Body of pancreas (tissue), 4 donors: ENCODE results near the gene RGMA. TPM values are rescaled to one million over a fixed set of nuclear protein-coding genes. Genes with fewer than 3 reads are reported as not detected.

ENCODE experiments used
- ATAC-seq: fragments of 150-250 bp; one replicate; pipeline ENCODE4 v1.9.1; 2016
- DNase-seq, 4 donors: peaks; one replicate each; pipeline ENCODE4 v3.0.0-alpha.2; 2019
- H3K27ac ChIP-seq, 4 donors: fragments of 200-600 bp; sonication (generic); 1 replicate in 3 of 4; 2 replicates in 1 of 4; pipeline versions ENCODE4 v1.5.1 to v1.6.1; 2016 to 2019; ENCODE audit warnings: mild to moderate bottlenecking in 1 of 4, mixed read lengths in 1 of 4, moderate library complexity in 1 of 4
- H3K27me3 ChIP-seq, 2 donors: fragments of 200-600 bp; sonication (generic); one replicate each; pipeline ENCODE4 v1.6.0; 2016; ENCODE audit warnings: mild to moderate bottlenecking in 1 of 2
- H3K36me3 ChIP-seq, 2 donors: fragments of 200-600 bp; sonication (generic); replicated peaks in 1 of 2; 2 replicates each; pipeline ENCODE4 v1.5.1; 2016; ENCODE audit warnings: low read depth in 2 of 2; ENCODE audit not compliant: insufficient read depth in 1 of 2
- H3K4me1 ChIP-seq: fragments of 200-600 bp; sonication (generic); one replicate; pipeline ENCODE4 v1.6.0; 2016
- H3K4me3 ChIP-seq, 2 donors: fragments of 200-600 bp; sonication (generic); 1 replicate in 1 of 2; 2 replicates in 1 of 2; pipeline ENCODE4 v1.5.1; 2016 to 2019
- H3K9me3 ChIP-seq, 3 donors: fragments of 200-600 bp; sonication (generic); 1 replicate in 2 of 3; 2 replicates in 1 of 3; pipeline ENCODE4 v1.5.1; 2016
- POLR2A ChIP-seq, 3 donors: fragments of 450-650 bp; IDR thresholded peaks; one replicate each; pipeline ENCODE4 v1.6.1; 2016; ENCODE audit warnings: antibody characterized with exemption in 3 of 3, mild to moderate bottlenecking in 2 of 3
- WGBS, 2 donors: methylation state at CpG; one replicate each; pipeline ENCODE4 v1.1.5; 2017; 5-methylcytosine and 5-hydroxymethylcytosine counted together
- intact Hi-C: fragments of 100-400 bp; cut with DNase I; formaldehyde crosslinking; loops from one replicate; pipeline ENCODE4 v1.15.1; 2023
- total RNA-seq, 2 donors: library from RNA; depleted of rRNA; stranded (reverse); fragments of >200 nt; gene quantifications; one replicate each; pipeline ENCODE4 v1.1.0, GENCODE V29; 2016
- TF ChIP-seq, protein P1 (sequence below), 7 experiments: fragments of 450-650 bp in 4 of 7; fragments of 200-600 bp in 3 of 7; sonication (generic) in 3 of 7; IDR thresholded peaks; one replicate each; pipeline ENCODE4 v1.5.1; 2016 to 2019; ENCODE audit warnings: antibody characterized with exemption in 7 of 7

The RGMA gene
- total RNA-seq, 2 donors from 2014 or later, result 8.8 to 9.2 TPM

DNA sequence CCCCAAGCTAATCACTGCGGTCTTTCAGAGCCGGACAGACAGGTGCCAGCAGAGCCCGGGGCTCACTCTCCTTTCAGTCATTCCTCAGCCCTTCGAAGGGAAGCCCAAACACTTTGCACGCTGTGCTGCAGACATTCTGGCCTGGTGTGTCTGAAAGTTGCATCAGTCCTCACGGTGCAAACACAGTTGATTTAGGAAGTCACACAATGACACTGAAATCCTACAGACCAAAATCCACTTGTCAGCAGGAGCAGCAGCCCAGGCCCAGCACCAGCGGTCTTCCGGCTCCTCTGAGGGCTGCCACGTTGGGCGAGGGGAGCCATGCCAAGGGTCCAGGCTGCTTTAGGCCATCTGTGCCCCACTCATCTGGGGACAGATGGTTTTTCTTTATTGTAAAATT lies 61.6 kb downstream of the RGMA start:
- Histone ChIP-seq H3K36me3 (peaks cover 4 to 17% of the 10 kb centered on the region in 2 donors), H3K4me1 (peaks cover 34% of the 10 kb centered on the region), H3K27ac (peak overlapping the region in 1 of 4 donors; percentile 77), H3K9me3 (no peaks in the 10 kb centered on the region), H3K27me3 (no peaks in the 10 kb centered on the region), H3K4me3 (no peak overlapping the region)
- intact Hi-C loops, result loop anchor here (10.0 kb wide), 1 partner anchor 233 kb away; no protein-coding TSS in a partner anchor
- TF ChIP-seq, protein P1, sequence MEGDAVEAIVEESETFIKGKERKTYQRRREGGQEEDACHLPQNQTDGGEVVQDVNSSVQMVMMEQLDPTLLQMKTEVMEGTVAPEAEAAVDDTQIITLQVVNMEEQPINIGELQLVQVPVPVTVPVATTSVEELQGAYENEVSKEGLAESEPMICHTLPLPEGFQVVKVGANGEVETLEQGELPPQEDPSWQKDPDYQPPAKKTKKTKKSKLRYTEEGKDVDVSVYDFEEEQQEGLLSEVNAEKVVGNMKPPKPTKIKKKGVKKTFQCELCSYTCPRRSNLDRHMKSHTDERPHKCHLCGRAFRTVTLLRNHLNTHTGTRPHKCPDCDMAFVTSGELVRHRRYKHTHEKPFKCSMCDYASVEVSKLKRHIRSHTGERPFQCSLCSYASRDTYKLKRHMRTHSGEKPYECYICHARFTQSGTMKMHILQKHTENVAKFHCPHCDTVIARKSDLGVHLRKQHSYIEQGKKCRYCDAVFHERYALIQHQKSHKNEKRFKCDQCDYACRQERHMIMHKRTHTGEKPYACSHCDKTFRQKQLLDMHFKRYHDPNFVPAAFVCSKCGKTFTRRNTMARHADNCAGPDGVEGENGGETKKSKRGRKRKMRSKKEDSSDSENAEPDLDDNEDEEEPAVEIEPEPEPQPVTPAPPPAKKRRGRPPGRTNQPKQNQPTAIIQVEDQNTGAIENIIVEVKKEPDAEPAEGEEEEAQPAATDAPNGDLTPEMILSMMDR (IDR thresholded peaks at IDR 0.05), result no peak
- TF ChIP-seq POLR2A (IDR thresholded peaks at IDR 0.05), result no peak
- ATAC-seq (no peak), DNase-seq (peak in 1 of 4 donors; percentile 33)
- WGBS, 2 donors, result 84 to 85% methylated on average over 10 of the region's 10 CpGs

DNA sequence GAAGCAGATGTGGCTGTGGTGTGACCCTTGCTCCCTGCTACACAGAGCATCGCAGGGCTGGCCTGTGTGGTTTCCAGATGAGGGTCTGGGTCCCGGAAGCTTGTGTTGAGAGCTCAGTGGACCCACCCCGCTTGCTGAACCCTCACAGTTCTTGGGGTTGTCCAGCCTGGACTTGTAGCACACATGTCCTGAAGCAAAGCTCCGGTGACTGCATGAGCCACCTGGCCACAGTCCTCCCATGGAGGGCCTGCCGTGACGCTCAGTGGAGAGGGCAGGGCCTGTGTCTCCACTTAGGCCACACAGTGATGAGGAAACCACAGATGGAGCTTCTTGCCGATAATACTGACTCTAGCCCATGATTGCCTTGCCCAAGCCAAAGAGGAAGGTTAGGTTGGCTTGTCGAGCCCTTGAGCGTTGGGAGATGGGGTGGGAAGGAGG lies 62.6 kb downstream of the RGMA start:
- Histone ChIP-seq H3K9me3 (no peaks in the 10 kb centered on the region), H3K4me3 (no peak overlapping the region), H3K27me3 (no peaks in the 10 kb centered on the region), H3K27ac (no peak overlapping the region), H3K4me1 (peaks cover 34% of the 10 kb centered on the region), H3K36me3 (peaks cover 4 to 23% of the 10 kb centered on the region in 2 donors)
- intact Hi-C loops, result loop anchor here (10.0 kb wide), 1 partner anchor 232 kb away; no protein-coding TSS in a partner anchor
- 77 to 92% methylated on average over 5 to 9 of the region's 9 CpGs for WGBS, 2 donors
- no peak for ATAC-seq
- no peak for TF ChIP-seq POLR2A (IDR thresholded peaks at IDR 0.05)
- no peak for DNase-seq

DNA sequence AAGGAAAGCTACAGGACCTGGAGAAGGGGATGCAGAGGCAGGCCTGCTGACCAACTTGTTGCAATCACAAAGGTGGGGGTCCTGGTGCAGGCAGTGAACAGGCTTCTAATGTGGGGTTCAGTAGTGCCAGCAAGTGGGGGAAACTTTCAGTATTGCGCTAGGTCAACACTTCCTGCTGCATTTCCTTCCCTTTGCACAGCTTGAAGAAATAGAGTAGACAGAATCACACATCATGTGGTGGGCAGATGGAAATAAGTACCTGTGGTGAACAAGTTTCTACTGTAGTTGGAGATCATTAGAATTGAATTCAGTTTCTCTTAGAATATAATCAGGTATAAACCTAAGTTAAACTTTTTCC lies 63.4 kb downstream of the RGMA start:
- Histone ChIP-seq H3K4me1 (peaks cover 30% of the 10 kb centered on the region), H3K4me3 (no peak overlapping the region), H3K9me3 (no peaks in the 10 kb centered on the region), H3K27me3 (no peaks in the 10 kb centered on the region), H3K36me3 (peaks cover 4 to 23% of the 10 kb centered on the region in 2 donors), H3K27ac (no peak overlapping the region)
- intact Hi-C loops, result loop anchor here (10.0 kb wide), 1 partner anchor 231 kb away; no protein-coding TSS in a partner anchor
- no peak for DNase-seq
- WGBS, 2 donors, result 53 to 82% methylated on average over 1 of the region's 1 CpG
- TF ChIP-seq POLR2A (IDR thresholded peaks at IDR 0.05), result no peak
- TF ChIP-seq, protein P1 (IDR thresholded peaks at IDR 0.05), result no peak
- ATAC-seq, result no peak

DNA sequence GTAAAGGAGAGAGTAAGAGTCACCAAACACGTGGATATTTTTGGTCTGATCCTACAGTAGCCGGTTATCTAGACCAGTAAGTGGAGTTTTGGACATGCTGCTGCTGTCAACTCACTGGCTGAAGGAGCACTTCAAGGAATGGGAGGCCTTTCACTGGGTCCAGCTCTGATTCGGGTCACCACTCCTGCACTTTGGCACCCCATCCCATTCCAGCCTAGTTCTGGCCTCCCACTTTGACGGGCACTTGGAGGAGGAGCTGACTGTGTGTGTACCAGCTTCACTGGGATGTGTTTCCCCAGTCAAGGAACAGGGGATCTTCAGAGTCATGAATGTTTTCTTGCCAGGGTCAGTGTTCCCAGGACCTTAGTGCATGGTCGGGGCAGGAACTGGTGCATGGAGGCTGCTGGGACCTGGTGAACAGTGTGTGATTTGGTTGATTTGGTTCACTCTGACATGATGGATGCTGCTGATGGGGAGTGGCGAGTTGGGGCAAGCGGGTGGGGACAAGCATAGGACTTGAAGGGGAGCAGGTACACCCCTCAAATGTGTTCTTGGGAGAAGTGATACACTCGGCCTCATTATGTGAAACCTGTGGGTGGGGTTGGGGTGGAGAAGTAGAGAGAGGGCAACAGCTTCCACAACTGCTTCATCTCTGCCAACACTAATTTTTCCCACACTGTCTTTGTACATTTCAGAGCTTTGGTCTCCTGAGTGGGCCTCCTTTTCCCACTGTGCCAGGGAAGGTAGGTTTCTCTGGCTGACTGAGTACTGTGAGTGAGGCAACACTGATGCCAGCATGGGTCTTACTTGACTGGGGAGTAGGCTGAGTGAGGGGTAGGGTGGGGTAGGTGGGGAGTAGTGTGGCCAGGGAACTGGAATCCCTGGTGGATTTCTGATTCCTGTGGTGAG lies 64.0 kb downstream of the RGMA start:
- Histone ChIP-seq H3K27ac (no peak overlapping the region), H3K4me3 (no peak overlapping the region), H3K36me3 (peaks cover 11 to 24% of the 10 kb centered on the region in 2 donors), H3K27me3 (no peaks in the 10 kb centered on the region), H3K4me1 (peaks cover 23% of the 10 kb centered on the region), H3K9me3 (no peaks in the 10 kb centered on the region)
- DNase-seq, result no peak
- no peak for TF ChIP-seq POLR2A (IDR thresholded peaks at IDR 0.05)
- TF ChIP-seq, protein P1 (IDR thresholded peaks at IDR 0.05), result no peak
- intact Hi-C loops, result loop anchor here (10.0 kb wide), 1 partner anchor 230 kb away; no protein-coding TSS in a partner anchor
- WGBS, 2 donors, result 84 to 88% methylated on average over 8 of the region's 8 CpGs
- no peak for ATAC-seq

DNA sequence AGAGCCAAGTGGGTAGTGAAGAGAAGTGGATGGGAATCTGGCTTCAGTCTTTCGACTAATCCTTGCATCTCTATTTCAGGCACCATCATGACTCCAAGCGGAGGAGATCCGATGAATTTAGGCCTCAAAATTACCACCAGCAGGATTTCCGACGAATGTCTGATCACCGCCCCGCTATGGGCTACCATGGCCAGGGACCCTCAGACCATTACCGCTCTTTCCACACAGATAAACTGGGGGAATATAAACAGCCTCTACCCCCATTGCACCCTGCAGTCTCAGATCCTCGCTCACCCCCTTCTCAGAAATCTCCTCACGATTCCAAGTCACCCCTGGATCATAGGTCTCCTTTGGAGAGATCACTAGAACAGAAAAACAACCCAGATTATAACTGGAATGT lies 64.7 kb downstream of the RGMA start:
- Histone ChIP-seq H3K4me3 (no peak overlapping the region), H3K27me3 (no peaks in the 10 kb centered on the region), H3K36me3 (peaks cover 17 to 28% of the 10 kb centered on the region in 2 donors), H3K9me3 (no peaks in the 10 kb centered on the region), H3K4me1 (peaks cover 16% of the 10 kb centered on the region), H3K27ac (no peak overlapping the region)
- ATAC-seq (no peak), DNase-seq (no peak)
- TF ChIP-seq, protein P1 (IDR thresholded peaks at IDR 0.05), result no peak
- TF ChIP-seq POLR2A (IDR thresholded peaks at IDR 0.05), result no peak
- intact Hi-C loops, result loop anchor here (10.0 kb wide), 1 partner anchor 229 kb away; no protein-coding TSS in a partner anchor
- 90 to 98% methylated on average over 10 of the region's 10 CpGs for WGBS, 2 donors
